Endothelial cell of umbilical vein (primary cell): Measurements from ENCODE around the gene VTI1A.

Source experiments
- POLR2A ChIP-seq: IDR thresholded peaks from 2 replicates; pipeline ENCODE4 v1.6.1; 2012; ENCODE audit warnings: low read depth, mild to moderate bottlenecking, control low read depth, low read length
- TF ChIP-seq, protein P1 (sequence below), 2 donors: IDR thresholded peaks; 1 replicate in 1 of 2; 2 replicates in 1 of 2; pipeline ENCODE4 v1.5.1; 2011; ENCODE audit warnings: low read length in 2 of 2, mild to moderate bottlenecking in 2 of 2, moderate library complexity in 2 of 2, control low read depth in 1 of 2, inconsistent platforms in 1 of 2, low read depth in 1 of 2; ENCODE audit not compliant: insufficient read depth in 1 of 2; ENCODE audit errors: extremely low read depth in 1 of 2
- TF ChIP-seq, protein P2 (sequence below): IDR thresholded peaks from 2 replicates; pipeline ENCODE4 v1.6.1; 2011; ENCODE audit not compliant: insufficient read depth, insufficient read length

GRCh38 chr10:112607506-112607905 lies 160.5 kb downstream of the VTI1A start:
- TF ChIP-seq POLR2A, result no peak
- TF ChIP-seq, protein P1, sequence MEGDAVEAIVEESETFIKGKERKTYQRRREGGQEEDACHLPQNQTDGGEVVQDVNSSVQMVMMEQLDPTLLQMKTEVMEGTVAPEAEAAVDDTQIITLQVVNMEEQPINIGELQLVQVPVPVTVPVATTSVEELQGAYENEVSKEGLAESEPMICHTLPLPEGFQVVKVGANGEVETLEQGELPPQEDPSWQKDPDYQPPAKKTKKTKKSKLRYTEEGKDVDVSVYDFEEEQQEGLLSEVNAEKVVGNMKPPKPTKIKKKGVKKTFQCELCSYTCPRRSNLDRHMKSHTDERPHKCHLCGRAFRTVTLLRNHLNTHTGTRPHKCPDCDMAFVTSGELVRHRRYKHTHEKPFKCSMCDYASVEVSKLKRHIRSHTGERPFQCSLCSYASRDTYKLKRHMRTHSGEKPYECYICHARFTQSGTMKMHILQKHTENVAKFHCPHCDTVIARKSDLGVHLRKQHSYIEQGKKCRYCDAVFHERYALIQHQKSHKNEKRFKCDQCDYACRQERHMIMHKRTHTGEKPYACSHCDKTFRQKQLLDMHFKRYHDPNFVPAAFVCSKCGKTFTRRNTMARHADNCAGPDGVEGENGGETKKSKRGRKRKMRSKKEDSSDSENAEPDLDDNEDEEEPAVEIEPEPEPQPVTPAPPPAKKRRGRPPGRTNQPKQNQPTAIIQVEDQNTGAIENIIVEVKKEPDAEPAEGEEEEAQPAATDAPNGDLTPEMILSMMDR (IDR thresholded peaks at IDR 0.05; ENCODE audit: extremely low read depth in 1 of 2, insufficient read depth in 1 of 2, low read depth in 1 of 2, low read length in 2 of 2), result no peak
- TF ChIP-seq, protein P2, sequence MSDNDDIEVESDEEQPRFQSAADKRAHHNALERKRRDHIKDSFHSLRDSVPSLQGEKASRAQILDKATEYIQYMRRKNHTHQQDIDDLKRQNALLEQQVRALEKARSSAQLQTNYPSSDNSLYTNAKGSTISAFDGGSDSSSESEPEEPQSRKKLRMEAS, result no peak
